K562 (cell line): ENCODE data around the gene DLAT. TPM values are rescaled to one million over a fixed set of nuclear protein-coding genes. Genes with fewer than 3 reads are reported as not detected.

Experiments
- BCOR ChIP-seq: fragments of 450-650 bp; IDR thresholded peaks from 2 replicates; pipeline ENCODE4 v1.6.1; 2016
- CREB1 ChIP-seq, 2 experiments: sonication (generic) in 1 of 2; formaldehyde crosslinking in 1 of 2; IDR thresholded peaks; 2 replicates each; pipeline versions ENCODE4 v1.6.1 to v1.8.0; 2012 to 2022; ENCODE audit warnings: inconsistent platforms in 1 of 2, mild to moderate bottlenecking in 1 of 2, missing genetic modification reagents in 1 of 2, moderate library complexity in 1 of 2
- EP300 ChIP-seq: IDR thresholded peaks from 2 replicates; pipeline ENCODE4 v1.6.1; 2012; ENCODE audit warnings: low read length, improper control_type of control experiment
- HNRNPLL ChIP-seq: fragments of 200-400 bp; formaldehyde crosslinking; IDR thresholded peaks from 2 replicates; pipeline ENCODE4 v1.6.1; 2017; ENCODE audit warnings: low read length, low read depth, mild to moderate bottlenecking; ENCODE audit not compliant: poor library complexity, severe bottlenecking
- JUND ChIP-seq, 2 experiments: IDR thresholded peaks; 2 replicates in 1 of 2; 3 replicates in 1 of 2; pipeline ENCODE4 v1.6.1; 2011; ENCODE audit warnings: borderline replicate concordance in 2 of 2, low read depth in 2 of 2, low read length in 2 of 2, improper control_type of control experiment in 1 of 2, missing biosample characterization in 1 of 2, missing genetic modification characterization in 1 of 2, missing genetic modification reagents in 1 of 2
- MLX ChIP-seq, 2 experiments: fragments of 450-650 bp in 1 of 2; sonication (generic) in 1 of 2; formaldehyde crosslinking; conservative IDR thresholded peaks; 2 replicates each; pipeline versions ENCODE4 v1.4.0 to v1.8.1; 2020 to 2022; ENCODE audit warnings: mild to moderate bottlenecking in 1 of 2, missing genetic modification reagents in 1 of 2
- MYNN ChIP-seq, 2 experiments: sonication (generic); formaldehyde crosslinking in 1 of 2; IDR thresholded peaks; 2 replicates each; pipeline versions ENCODE4 v1.5.0 to v1.6.1; 2016 to 2020; ENCODE audit warnings: antibody characterized with exemption in 1 of 2, missing genetic modification reagents in 1 of 2
- NCOA1 ChIP-seq: fragments of 450-650 bp; IDR thresholded peaks from 2 replicates; pipeline ENCODE4 v1.6.1; 2016; ENCODE audit warnings: low read depth
- PBX2 ChIP-seq, 2 experiments: IDR thresholded peaks in 1 of 2; conservative IDR thresholded peaks in 1 of 2; 2 replicates each; pipeline ENCODE4 v1.6.1; 2016; ENCODE audit warnings: low read depth in 2 of 2, mild to moderate bottlenecking in 1 of 2, missing compliant biosample characterization in 1 of 2, missing genetic modification characterization in 1 of 2, moderate library complexity in 1 of 2
- POLR3A ChIP-seq: IDR thresholded peaks from 2 replicates; pipeline ENCODE4 v1.6.1; 2011; ENCODE audit warnings: borderline replicate concordance, mild to moderate bottlenecking, moderate library complexity; ENCODE audit not compliant: insufficient read length, insufficient read depth; ENCODE audit errors: extremely low read depth
- POLR3G ChIP-seq: IDR thresholded peaks from 2 replicates; pipeline ENCODE4 v1.6.1; 2011; ENCODE audit not compliant: insufficient read length, insufficient replicate concordance; ENCODE audit errors: extremely low read depth
- RBM25 ChIP-seq: fragments of 200-400 bp; formaldehyde crosslinking; IDR thresholded peaks from 2 replicates; pipeline ENCODE4 v1.6.1; 2018; ENCODE audit warnings: low read length, low read depth, moderate library complexity; ENCODE audit not compliant: severe bottlenecking
- SMAD4 ChIP-seq: fragments of 250-450 bp; sonication (Bioruptor Pico); conservative IDR thresholded peaks from 2 replicates; pipeline ENCODE4 v1.8.0; 2021; ENCODE audit warnings: inconsistent platforms, mild to moderate bottlenecking, moderate library complexity
- SMARCC2 ChIP-seq: fragments of 450-650 bp; IDR thresholded peaks from 2 replicates; pipeline ENCODE4 v1.6.1; 2017; ENCODE audit warnings: antibody characterized with exemption, moderate library complexity, mild to moderate bottlenecking, low read depth
- SNIP1 ChIP-seq: fragments of 450-650 bp; IDR thresholded peaks from 2 replicates; pipeline ENCODE4 v1.7.1; 2017; ENCODE audit warnings: low read depth, mild to moderate bottlenecking
- SOX6 ChIP-seq: fragments of 450-650 bp; IDR thresholded peaks from 2 replicates; pipeline ENCODE4 v1.6.1; 2014; ENCODE audit warnings: mild to moderate bottlenecking
- ZBTB12 ChIP-seq: fragments of 250-450 bp; sonication (Bioruptor Pico); IDR thresholded peaks from 2 replicates; pipeline ENCODE4 v1.4.0; 2020
- ZBTB43 ChIP-seq: sonication (generic); formaldehyde crosslinking; IDR thresholded peaks from 2 replicates; pipeline ENCODE4 v1.8.0; 2023; ENCODE audit warnings: mild to moderate bottlenecking, missing genetic modification reagents
- ZNF224 ChIP-seq: sonication (generic); formaldehyde crosslinking; IDR thresholded peaks from 2 replicates; pipeline ENCODE4 v1.8.0; 2022; ENCODE audit warnings: mild to moderate bottlenecking, missing genetic modification reagents
- ZNF561 ChIP-seq: fragments of 450-650 bp; formaldehyde crosslinking; conservative IDR thresholded peaks from 2 replicates; pipeline ENCODE4 v1.4.0; 2020; ENCODE audit warnings: mild to moderate bottlenecking, moderate library complexity
- polyA plus RNA-seq, 8 experiments: library from polyadenylated mRNA; depleted of rRNA in 4 of 8; stranded (reverse) in 5 of 8; unstranded in 3 of 8; fragments of >200 nt; fragmentation: Nextera tagmentation in 2 of 8; fragmentation: Illumina TruSeq in 1 of 8; extraction: Ambion mirVana in 2 of 8; extraction: Trizol in 1 of 8; gene quantifications; 2 replicates each; pipeline versions ENCODE4 v1.2.1 to v1.2.3, GENCODE V29; 2011 to 2014; ENCODE audit warnings: inconsistent platforms in 1 of 8, missing spikeins in 1 of 8
- total RNA-seq, 7 experiments: library from RNA; depleted of rRNA in 6 of 7; stranded (reverse); fragments of >200 nt in 6 of 7; fragmentation: Illumina TruSeq in 2 of 7; extraction: Trizol in 2 of 7; gene quantifications; 2 replicates each; pipeline versions ENCODE4 v1.2.1 to v1.2.3, GENCODE V29; 2011 to 2021; ENCODE audit warnings: low replicate concordance in 1 of 7

DLAT gene
- total and polyA plus RNA-seq, 9 of the 15 experiments (the other 6 are each of a cell fraction or from before 2014, with no cell fraction given): 41.7 to 152 (median 105) TPM

GRCh38 chr11:112097734-112098528 is 72.7 kb downstream of the DLAT start (continued):
- TF ChIP-seq ZBTB12 (CRISPR knock-in tag) (peak; percentile 59), SNIP1 (no peak), SMARCC2 (no peak), NCOA1 (peak; percentile 87), BCOR (peak; percentile 31; the same call in 1 of the 2 replicates), EP300 (peak; percentile 54; the same call in 1 of the 2 replicates), ZBTB43 (no peak), MLX (CRISPR knock-in tag; conservative IDR thresholded peaks at IDR 0.05) (no peak), JUND (IDR thresholded peaks at IDR 0.05; ENCODE audit: borderline replicate concordance, low read depth, low read length) (peak; percentile 77), JUND (tag; IDR thresholded peaks at IDR 0.05; ENCODE audit: borderline replicate concordance, low read depth, low read length) (peak; percentile 61; the same call in 1 of the 3 replicates), RBM25 (peak; percentile 34), ZNF224 (CRISPR knock-in tag) (no peak), ZNF561 (CRISPR knock-in tag) (no peak), CREB1 (IDR thresholded peaks at IDR 0.05) (peak; percentile 90), CREB1 (CRISPR knock-in tag; IDR thresholded peaks at IDR 0.05) (peak; percentile 78; the same call in 1 of the 2 replicates), HNRNPLL (no peak), MYNN (IDR thresholded peaks at IDR 0.05) (no peak), MYNN (CRISPR knock-in tag; IDR thresholded peaks at IDR 0.05) (no peak), SOX6 (peak; percentile 80), POLR3G (no peak), PBX2 (CRISPR knock-in tag; IDR thresholded peaks at IDR 0.05; ENCODE audit: low read depth) (no peak), PBX2 (tag; conservative IDR thresholded peaks at IDR 0.05; ENCODE audit: low read depth) (peak; percentile 76), SMAD4 (CRISPR knock-in tag) (0 out of 2 replicates have a peak, but pooled peaks have one; percentile 18), POLR3A (no peak)
